ENCODE results near the gene CXorf38.

Gene CXorf38

DNA sequence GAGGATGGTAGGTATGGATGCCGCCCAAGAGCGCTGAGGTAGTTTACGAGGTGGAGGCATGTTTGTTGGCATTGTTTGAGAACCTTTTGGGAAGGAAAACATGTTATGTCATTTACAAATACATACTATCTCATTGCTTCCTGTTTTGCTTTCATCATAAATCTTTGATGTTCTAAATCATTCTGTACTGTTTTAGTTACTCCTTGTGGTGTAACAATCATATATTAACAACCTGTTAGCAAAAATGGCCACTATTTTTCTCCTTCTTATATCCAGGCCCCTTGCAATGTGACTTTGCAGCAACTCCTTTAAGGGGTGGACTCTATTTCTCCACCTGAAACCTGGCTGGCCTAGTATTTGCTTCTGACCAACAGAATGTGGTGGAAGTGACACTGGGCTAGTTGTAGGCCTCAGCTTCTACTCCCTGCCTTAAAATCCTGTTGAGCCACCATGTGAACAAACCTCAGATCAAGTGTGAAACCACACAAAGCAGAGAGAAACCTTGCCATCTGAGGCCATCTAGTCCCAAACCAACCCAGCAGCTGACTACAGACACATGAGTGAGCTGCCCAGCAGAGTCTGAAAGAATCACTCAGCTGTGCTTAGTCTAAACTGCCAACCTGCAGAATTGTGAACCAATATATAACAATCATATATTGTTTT lies 15.8 kb upstream of the CXorf38 start:
- H3K4me2 ChIP-seq = no peak overlapping the region
- H3K36me3 ChIP-seq = peaks cover 41% of the 10 kb centered on the region
- no peaks in the 10 kb centered on the region for H4K20me1 ChIP-seq
- no peaks in the 10 kb centered on the region; the same call in 1 of the 2 replicates for H3K4me1 ChIP-seq
- TF ChIP-seq Cebpa-rat (IDR thresholded peaks at IDR 0.05) = no peak
- H3K9me3 ChIP-seq = no peaks in the 10 kb centered on the region
- no peaks in the 10 kb centered on the region for H3K27me3 ChIP-seq
- no peak overlapping the region for H3K27ac ChIP-seq
- no peak overlapping the region for H3K9ac ChIP-seq
- no peak overlapping the region for H3K4me3 ChIP-seq

DNA sequence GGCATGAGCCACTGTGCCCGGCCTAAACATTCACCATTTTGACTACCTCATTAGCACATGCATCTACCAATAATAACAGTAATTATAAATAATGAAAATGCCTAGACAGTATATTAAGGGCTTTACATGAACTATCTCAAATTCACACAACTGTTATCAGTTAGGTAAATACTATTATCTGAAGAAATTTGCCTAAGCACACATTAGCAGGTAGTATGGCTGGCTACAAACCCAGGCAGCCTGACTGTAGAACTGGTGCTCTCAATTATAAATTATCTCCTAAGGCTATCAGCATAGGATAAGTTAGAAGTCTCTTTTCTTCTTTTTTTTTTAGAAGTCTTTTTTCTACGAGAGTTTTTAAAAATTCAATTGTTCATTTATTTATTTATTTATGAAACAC lies 14.1 kb upstream of the CXorf38 start:
- H3K36me3 ChIP-seq = peaks cover 36% of the 10 kb centered on the region
- no peaks in the 10 kb centered on the region; the same call in 1 of the 2 replicates for H3K4me1 ChIP-seq
- H3K9ac ChIP-seq = no peak overlapping the region
- H3K4me2 ChIP-seq = no peak overlapping the region
- H3K27ac ChIP-seq = no peak overlapping the region
- no peaks in the 10 kb centered on the region for H4K20me1 ChIP-seq
- TF ChIP-seq Cebpa-rat (IDR thresholded peaks at IDR 0.05) = no peak
- H3K9me3 ChIP-seq = no peaks in the 10 kb centered on the region
- no peak overlapping the region for H3K4me3 ChIP-seq
- H3K27me3 ChIP-seq = no peaks in the 10 kb centered on the region

DNA sequence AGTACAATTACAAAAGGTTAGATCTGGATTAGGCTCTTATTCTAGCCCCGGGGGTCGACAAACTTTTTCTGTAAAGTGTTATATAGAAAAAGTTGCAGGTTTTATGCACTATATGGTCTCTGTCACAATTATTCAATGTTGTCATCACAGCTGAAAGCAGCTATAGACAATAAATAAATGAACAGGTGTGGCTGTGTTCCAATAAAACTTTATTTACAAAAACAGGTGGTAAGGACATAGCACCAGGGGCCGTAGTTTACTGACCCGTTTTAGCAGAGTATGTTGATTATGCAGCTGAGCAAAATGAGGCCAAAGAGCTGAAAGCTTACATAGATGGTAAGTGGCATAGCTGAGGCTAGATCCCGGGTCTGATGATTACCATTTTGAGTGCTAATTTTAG lies 13.0 kb upstream of the CXorf38 start:
- H3K27ac ChIP-seq = no peak overlapping the region
- no peaks in the 10 kb centered on the region for H3K27me3 ChIP-seq
- no peak overlapping the region for H3K4me2 ChIP-seq
- no peak overlapping the region for H3K4me3 ChIP-seq
- H4K20me1 ChIP-seq = no peaks in the 10 kb centered on the region
- H3K9me3 ChIP-seq = no peaks in the 10 kb centered on the region
- peaks cover 33% of the 10 kb centered on the region for H3K36me3 ChIP-seq
- H3K4me1 ChIP-seq = no peaks in the 10 kb centered on the region; the same call in 1 of the 2 replicates
- H3K9ac ChIP-seq = no peak overlapping the region
- TF ChIP-seq Cebpa-rat (IDR thresholded peaks at IDR 0.05) = no peak

- Histone ChIP-seq H3K27me3 (no peaks in the 10 kb centered on the region), H4K20me1 (no peaks in the 10 kb centered on the region), H3K9ac (no peak overlapping the region), H3K27ac (no peak overlapping the region), H3K4me1 (no peaks in the 10 kb centered on the region), H3K9me3 (no peaks in the 10 kb centered on the region), H3K4me3 (no peak overlapping the region), H3K4me2 (no peak overlapping the region), H3K36me3 (peaks cover 14% of the 10 kb centered on the region; the same call in 1 of the 2 replicates)
- no peak for TF ChIP-seq Cebpa-rat (IDR thresholded peaks at IDR 0.05)
Observed at GRCh38 chrX:40653535-40653934, 6.2 kb upstream of the CXorf38 start.

DNA sequence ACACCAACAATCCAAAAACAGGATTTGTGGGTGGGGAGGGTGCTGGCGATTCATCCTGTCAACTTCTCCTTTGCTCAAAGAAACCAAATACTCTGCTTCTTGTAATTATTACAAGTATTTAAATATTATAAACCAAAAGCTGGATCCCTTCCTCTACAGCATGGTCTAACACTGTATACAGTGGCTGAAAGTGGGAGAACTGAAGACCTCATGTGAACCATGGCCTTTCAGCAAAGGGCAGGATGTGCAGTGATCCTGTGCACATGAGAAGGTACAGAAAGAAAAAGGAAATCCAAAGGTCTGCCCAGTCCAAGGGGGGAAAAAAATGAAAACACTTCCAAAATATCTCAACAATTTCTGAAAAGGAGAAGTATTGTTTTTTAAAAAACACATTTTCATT lies 5.3 kb upstream of the CXorf38 start:
- H3K4me1 ChIP-seq = 0 out of 2 replicates have a peak, but pooled peaks cover 4% of the 10 kb centered on the region
- H3K9ac ChIP-seq = no peak overlapping the region
- no peak overlapping the region for H3K4me3 ChIP-seq
- no peaks in the 10 kb centered on the region for H3K9me3 ChIP-seq
- H3K4me2 ChIP-seq = no peak overlapping the region
- H4K20me1 ChIP-seq = no peaks in the 10 kb centered on the region
- no peak for TF ChIP-seq Cebpa-rat (IDR thresholded peaks at IDR 0.05)
- no peak overlapping the region for H3K27ac ChIP-seq
- peaks cover 7% of the 10 kb centered on the region; the same call in 1 of the 2 replicates for H3K36me3 ChIP-seq
- no peaks in the 10 kb centered on the region for H3K27me3 ChIP-seq

- no peak overlapping the region for H3K9ac ChIP-seq
- H4K20me1 ChIP-seq = no peaks in the 10 kb centered on the region
- no peaks in the 10 kb centered on the region for H3K9me3 ChIP-seq
- H3K4me1 ChIP-seq = 0 out of 2 replicates have a peak, but pooled peaks cover 4% of the 10 kb centered on the region
- no peaks in the 10 kb centered on the region for H3K27me3 ChIP-seq
- TF ChIP-seq Cebpa-rat (IDR thresholded peaks at IDR 0.05) = no peak
- H3K4me3 ChIP-seq = no peak overlapping the region
- H3K27ac ChIP-seq = no peak overlapping the region
- peaks cover 4% of the 10 kb centered on the region; the same call in 1 of the 2 replicates for H3K36me3 ChIP-seq
- no peak overlapping the region for H3K4me2 ChIP-seq
Observed at GRCh38 chrX:40651620-40652223, 4.4 kb upstream of the CXorf38 start.

GRCh38 chrX:40646489-40647306 lies 663 bp downstream of the CXorf38 start:
- no peak for TF ChIP-seq Cebpa-rat (IDR thresholded peaks at IDR 0.05)
- H4K20me1 ChIP-seq = no peaks in the 10 kb centered on the region
- H3K27me3 ChIP-seq = no peaks in the 10 kb centered on the region
- H3K4me2 ChIP-seq = peak overlapping the region; percentile 76
- peaks cover 8% of the 10 kb centered on the region for H3K36me3 ChIP-seq
- H3K27ac ChIP-seq = peak overlapping the region; percentile 61; the same call in 1 of the 2 replicates
- no peaks in the 10 kb centered on the region for H3K9me3 ChIP-seq
- peaks cover 27% of the 10 kb centered on the region for H3K4me1 ChIP-seq
- peak overlapping the region; percentile 78 for H3K4me3 ChIP-seq
- peak overlapping the region; percentile 77 for H3K9ac ChIP-seq

DNA sequence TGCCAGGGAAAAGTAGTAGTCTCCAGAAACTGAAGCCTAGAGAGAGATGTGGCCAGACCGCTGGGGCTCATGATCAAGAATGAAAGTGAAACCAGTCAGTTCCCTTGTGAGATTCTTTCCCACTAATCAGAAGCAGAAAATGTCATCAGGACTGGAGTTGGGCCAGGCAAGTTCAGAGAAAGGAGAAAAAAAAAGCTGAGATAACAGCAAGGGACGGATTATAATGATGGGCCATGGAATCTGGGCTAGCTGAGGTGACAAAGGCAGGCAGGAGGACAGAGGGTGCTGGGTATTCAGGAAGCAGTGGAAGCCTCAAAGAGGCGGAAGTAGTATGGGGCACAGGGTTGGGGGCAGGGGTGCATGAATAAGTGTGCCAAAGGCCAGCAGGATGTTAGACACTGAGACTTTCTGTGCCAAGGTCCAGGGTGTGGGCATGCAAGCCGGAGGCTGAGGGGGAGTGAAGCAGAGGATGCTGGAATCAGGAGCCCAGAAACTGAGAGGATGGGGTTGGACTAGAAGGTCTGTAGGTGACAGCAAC lies 2.5 kb downstream of the CXorf38 start:
- H3K27ac ChIP-seq = peak overlapping the region; percentile 74
- peaks cover 27% of the 10 kb centered on the region for H3K4me1 ChIP-seq
- H3K27me3 ChIP-seq = no peaks in the 10 kb centered on the region
- TF ChIP-seq Cebpa-rat (IDR thresholded peaks at IDR 0.05) = no peak
- peak overlapping the region; percentile 77 for H3K9ac ChIP-seq
- peaks cover 4% of the 10 kb centered on the region; the same call in 1 of the 2 replicates for H4K20me1 ChIP-seq
- peak overlapping the region; percentile 92 for H3K4me2 ChIP-seq
- H3K4me3 ChIP-seq = peak overlapping the region; percentile 62
- peaks cover 16% of the 10 kb centered on the region for H3K36me3 ChIP-seq
- H3K9me3 ChIP-seq = no peaks in the 10 kb centered on the region

- Histone ChIP-seq H3K27ac (peak overlapping the region; percentile 74), H3K9me3 (no peaks in the 10 kb centered on the region), H3K36me3 (peaks cover 21% of the 10 kb centered on the region), H3K9ac (no peak overlapping the region), H3K4me2 (peak overlapping the region; percentile 92), H3K27me3 (0 out of 2 replicates have a peak, but pooled peaks cover under 1% of the 10 kb centered on the region), H3K4me1 (peaks cover 27% of the 10 kb centered on the region), H3K4me3 (peak overlapping the region; percentile 62), H4K20me1 (peaks cover 11% of the 10 kb centered on the region; the same call in 1 of the 2 replicates)
- peak; percentile 63; the same call in 1 of the 2 replicates for TF ChIP-seq Cebpa-rat (IDR thresholded peaks at IDR 0.05)
Observed at GRCh38 chrX:40644176-40644575, 3.2 kb downstream of the CXorf38 start.
